ENCODE results near the gene HLF.

HLF gene

GRCh38 chr17:55281649-55282378 is 17.1 kb downstream of the HLF start:
- no peak for TF ChIP-seq CTCF (IDR thresholded peaks at IDR 0.05; ENCODE audit: insufficient read depth, low read depth, low read length, missing control alignments)
- DNase-seq (ENCODE audit: low read depth) = no peak
- no peak overlapping the region for H3K4me3 ChIP-seq (ENCODE audit: low read depth, low read length)

- H3K4me3 ChIP-seq (ENCODE audit: low read depth, low read length) = no peak overlapping the region
- TF ChIP-seq CTCF (IDR thresholded peaks at IDR 0.05; ENCODE audit: insufficient read depth, low read depth, low read length, missing control alignments) = no peak
- no peak for DNase-seq (ENCODE audit: low read depth)
These were observed 17.6 kb downstream of the HLF start for GRCh38 chr17:55282379-55282702.

- no peak for TF ChIP-seq CTCF (IDR thresholded peaks at IDR 0.05; ENCODE audit: insufficient read depth, low read depth, low read length, missing control alignments)
- no peak overlapping the region for H3K4me3 ChIP-seq (ENCODE audit: low read depth, low read length)
- no peak for DNase-seq (ENCODE audit: low read depth)
These were observed 18.0 kb downstream of the HLF start for GRCh38 chr17:55282741-55283140.

GRCh38 chr17:55283256-55283965 is 18.7 kb downstream of the HLF start:
- no peak overlapping the region for H3K4me3 ChIP-seq (ENCODE audit: low read depth, low read length)
- DNase-seq (ENCODE audit: low read depth) = no peak
- TF ChIP-seq CTCF (IDR thresholded peaks at IDR 0.05; ENCODE audit: insufficient read depth, low read depth, low read length, missing control alignments) = no peak

- TF ChIP-seq CTCF (IDR thresholded peaks at IDR 0.05; ENCODE audit: insufficient read depth, low read depth, low read length, missing control alignments) = no peak
- no peak for DNase-seq (ENCODE audit: low read depth)
- no peak overlapping the region for H3K4me3 ChIP-seq (ENCODE audit: low read depth, low read length)
These were observed 19.5 kb downstream of the HLF start for GRCh38 chr17:55284001-55284884.

GRCh38 chr17:55284944-55285339 is 20.2 kb downstream of the HLF start:
- no peak for TF ChIP-seq CTCF (IDR thresholded peaks at IDR 0.05; ENCODE audit: insufficient read depth, low read depth, low read length, missing control alignments)
- no peak for DNase-seq (ENCODE audit: low read depth)
- no peak overlapping the region for H3K4me3 ChIP-seq (ENCODE audit: low read depth, low read length)
